Lung (tissue), 12 donors: ENCODE data around the gene MERTK. TPM values are rescaled to one million over a fixed set of nuclear protein-coding genes. Genes with fewer than 3 reads are reported as not detected.
"Not testable (repeated sequence)": the region's sequence is repeated elsewhere in the genome, so short reads cannot be mapped to it uniquely, and the experiment has no call there.

Source experiments
- ATAC-seq: fragments of 200-7000 bp; cut with Tn5 transposase; one replicate; pipeline ENCODE4 v1.9.1; 2020; ENCODE audit warnings: moderate number of reproducible peaks; ENCODE audit not compliant: insufficient read depth, low FRiP score
- DNase-seq, 3 donors: peaks; one replicate each; pipeline ENCODE4 v3.0.0-alpha.2; 2013 to 2017
- H3K27ac ChIP-seq, 2 donors: one replicate each; pipeline ENCODE4 v1.5.1; 2013; ENCODE audit warnings: mild to moderate bottlenecking in 2 of 2, moderate library complexity in 2 of 2, control low read depth in 1 of 2, inconsistent platforms in 1 of 2, low read depth in 1 of 2, low read length in 1 of 2
- H3K27me3 ChIP-seq, 3 donors: one replicate each; pipeline ENCODE4 v1.5.1; 2013; ENCODE audit warnings: low read length in 2 of 3; ENCODE audit not compliant: control insufficient read depth in 3 of 3, insufficient read depth in 3 of 3
- H3K36me3 ChIP-seq, 4 donors: one replicate each; pipeline ENCODE4 v1.5.1; 2013; ENCODE audit warnings: low read length in 4 of 4, mild to moderate bottlenecking in 1 of 4, moderate library complexity in 1 of 4; ENCODE audit not compliant: control insufficient read depth in 4 of 4, insufficient read depth in 4 of 4
- H3K4me1 ChIP-seq, 5 donors: one replicate each; pipeline ENCODE4 v1.5.1; 2013; ENCODE audit warnings: low read length in 5 of 5, mild to moderate bottlenecking in 2 of 5, moderate library complexity in 1 of 5; ENCODE audit not compliant: control insufficient read depth in 5 of 5, insufficient read depth in 5 of 5
- H3K4me3 ChIP-seq: one replicate; pipeline ENCODE4 v1.5.1; 2013; ENCODE audit warnings: mild to moderate bottlenecking, control low read depth, moderate library complexity
- H3K9ac ChIP-seq, 2 donors: one replicate each; pipeline ENCODE4 v1.5.1; 2013; ENCODE audit warnings: low read length in 2 of 2, control low read depth in 1 of 2; ENCODE audit not compliant: insufficient read depth in 1 of 2
- H3K9me3 ChIP-seq, 4 donors: one replicate each; pipeline ENCODE4 v1.5.1; 2013; ENCODE audit warnings: low read length in 3 of 4, mild to moderate bottlenecking in 1 of 4, moderate library complexity in 1 of 4; ENCODE audit not compliant: control insufficient read depth in 4 of 4, insufficient read depth in 3 of 4
- CTCF ChIP-seq: IDR thresholded peaks from 2 replicates; pipeline ENCODE4 v1.5.1; 2012; ENCODE audit warnings: mild to moderate bottlenecking; ENCODE audit errors: control extremely low read depth, extremely low read depth
- WGBS, 2 donors: extraction: QIAGEN DNeasy Blood & Tissue Kit; methylation state at CpG; one replicate each; pipeline ENCODE4 v1.1.7; 2013; 5-methylcytosine and 5-hydroxymethylcytosine counted together
- polyA plus RNA-seq, 2 donors: library from polyadenylated mRNA; stranded (reverse); fragments of 200-250 nt; gene quantifications; one replicate each; pipeline ENCODE4 v1.2.1, GENCODE V29; 2013
- total RNA-seq, 2 donors: library from RNA; depleted of rRNA in 1 of 2; stranded (reverse); fragments of >200 nt in 1 of 2; gene quantifications; one replicate each; pipeline ENCODE4 v1.2.1, GENCODE V29; 2014 to 2021
- donor health status: control.
- donor health status: control.
- donor health status: Bipolar disorder and iron deficiency.
- donor health status: healthy.
- donor health status: DM: yes; HTN: yes; CAD: no.

Gene MERTK
- total and polyA plus RNA-seq, 4 donors: 5.5 to 33.1 (median 22.4) TPM

GRCh38 chr2:111927723-111928122 is 29.3 kb downstream of the MERTK start:
- DNase-seq: no peak
- H3K9ac ChIP-seq: no peak overlapping the region
- no peak overlapping the region for H3K4me3 ChIP-seq
- no peak for ATAC-seq
- no peaks in the 10 kb centered on the region for H3K9me3 ChIP-seq
- WGBS, 2 donors: 87 to 94% methylated on average over 2 of the region's 2 CpGs
- H3K27ac ChIP-seq: no peak overlapping the region
- peaks cover 3 to 9% (median 5%) of the 10 kb centered on the region in 4 donors for H3K36me3 ChIP-seq
- peaks cover 0 to 11% (median 7%) of the 10 kb centered on the region in 5 donors for H3K4me1 ChIP-seq
- TF ChIP-seq CTCF: no peak
- no peaks in the 10 kb centered on the region for H3K27me3 ChIP-seq

GRCh38 chr2:111930409-111930808 is 32.0 kb downstream of the MERTK start:
- Histone ChIP-seq H3K27me3 (no peaks in the 10 kb centered on the region), H3K9me3 (no peaks in the 10 kb centered on the region), H3K9ac (no peak overlapping the region), H3K4me3 (no peak overlapping the region), H3K27ac (no peak overlapping the region), H3K36me3 (peaks cover 3 to 9% (median 4%) of the 10 kb centered on the region in 4 donors), H3K4me1 (peaks cover 0 to 5% (median 3%) of the 10 kb centered on the region in 5 donors)
- 95% methylated on average over 6 of the region's 6 CpGs for WGBS, 2 donors
- no peak for TF ChIP-seq CTCF
- DNase-seq (no peak), ATAC-seq (no peak)

GRCh38 chr2:111930875-111931274 is 32.5 kb downstream of the MERTK start:
- ATAC-seq (no peak), DNase-seq (no peak)
- Histone ChIP-seq H3K4me3 (no peak overlapping the region), H3K27me3 (no peaks in the 10 kb centered on the region), H3K9ac (no peak overlapping the region), H3K27ac (no peak overlapping the region), H3K9me3 (no peaks in the 10 kb centered on the region), H3K36me3 (peaks cover 3 to 9% (median 4%) of the 10 kb centered on the region in 4 donors), H3K4me1 (peaks cover 0 to 5% (median 3%) of the 10 kb centered on the region in 5 donors)
- TF ChIP-seq CTCF: no peak
- 71 to 85% methylated on average over 2 of the region's 2 CpGs for WGBS, 2 donors

DNA sequence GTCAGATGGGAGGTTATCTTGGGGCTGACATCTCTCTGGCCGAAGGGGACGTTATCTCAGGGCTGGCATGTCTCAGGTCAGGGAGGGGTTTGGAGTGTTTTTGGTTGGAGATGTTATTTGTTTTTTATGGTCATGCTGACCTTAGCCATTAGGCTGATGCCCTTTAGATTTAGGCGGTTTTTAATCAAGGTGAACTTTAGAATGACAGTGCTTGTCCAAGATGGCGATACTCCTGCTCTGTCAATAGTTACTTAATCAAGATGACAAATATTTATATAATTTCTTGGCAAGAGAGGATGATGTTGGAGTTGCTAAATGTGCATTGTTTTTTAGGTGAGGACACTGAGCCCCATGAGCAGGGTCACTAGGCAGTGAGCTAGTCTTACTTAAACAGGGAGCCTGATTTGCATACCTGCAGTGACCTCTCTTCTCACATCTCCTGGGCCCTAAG is 34.5 kb downstream of the MERTK start:
- H3K36me3 ChIP-seq: peaks cover 3 to 9% (median 4%) of the 10 kb centered on the region in 4 donors
- no peak overlapping the region for H3K4me3 ChIP-seq
- H3K27ac ChIP-seq: no peak overlapping the region
- DNase-seq: no peak
- no peak overlapping the region for H3K9ac ChIP-seq
- peaks cover 0 to 10% (median 0%) of the 10 kb centered on the region in 5 donors for H3K4me1 ChIP-seq
- WGBS, 2 donors: 86 to 91% methylated on average over 4 of the region's 4 CpGs
- no peak for ATAC-seq
- H3K27me3 ChIP-seq: no peaks in the 10 kb centered on the region
- no peaks in the 10 kb centered on the region for H3K9me3 ChIP-seq
- no peak for TF ChIP-seq CTCF

GRCh38 chr2:111933900-111934299 is 35.5 kb downstream of the MERTK start:
- not testable (repeated sequence) for H3K4me3 ChIP-seq, H3K9ac ChIP-seq, H3K27ac ChIP-seq, ATAC-seq, H3K9me3 ChIP-seq, H3K36me3 ChIP-seq, H3K27me3 ChIP-seq, DNase-seq
- WGBS, 2 donors: 87 to 90% methylated on average over 4 of the region's 4 CpGs
- H3K4me1 ChIP-seq: peaks cover 0 to 16% (median 0%) of the 10 kb centered on the region in 5 donors
